PC-3 (cell line): ENCODE measurements around the gene TNS3. TPM values are rescaled to one million over a fixed set of nuclear protein-coding genes. Genes with fewer than 3 reads are reported as not detected.

ENCODE experiments used
- ATAC-seq: fragments of 200-7000 bp; cut with Tn5 transposase; 2 replicates; pipeline ENCODE4 v1.9.1; 2020; ENCODE audit warnings: mild to moderate bottlenecking, moderate library complexity
- BruUV-seq: library from RNA; stranded (reverse); fragments of 400-500 nt; replicated peaks from 2 replicates; lab custom pipeline; 2021; lab: Mats Ljungman, UMichigan
- CTCF ChIA-PET: fragments of 300-600 bp; sonication (Branson Sonifier 250); formaldehyde crosslinking; loops from one replicate; lab custom pipeline; 2022; ENCODE audit warnings: antibody characterized with exemption; lab: Charles Lee
- POLR2A ChIA-PET: fragments of 300-600 bp; sonication (Branson Sonifier 250); formaldehyde crosslinking; loops from one replicate; lab custom pipeline; 2022; ENCODE audit warnings: antibody characterized with exemption; ENCODE audit not compliant: unreplicated experiment; lab: Charles Lee
- DNase-seq: peaks from one replicate; pipeline ENCODE4 v3.0.0-alpha.2; 2015
- H2AFZ ChIP-seq: fragments of 300-600 bp; sonication (generic); 2 replicates; pipeline ENCODE4 v1.6.0; 2016; ENCODE audit warnings: antibody characterized with exemption, low read length
- H3F3A ChIP-seq: fragments of 300-600 bp; sonication (generic); one replicate; pipeline ENCODE4 v1.6.0; 2017; ENCODE audit warnings: antibody characterized with exemption, low read length, control low read depth, mild to moderate bottlenecking; ENCODE audit not compliant: unreplicated experiment
- H3K27ac ChIP-seq: fragments of 300-600 bp; sonication (generic); 2 replicates; pipeline ENCODE4 v1.5.1; 2016; ENCODE audit warnings: mild to moderate bottlenecking, low read length
- H3K27me3 ChIP-seq: fragments of 300-600 bp; sonication (generic); 2 replicates; pipeline ENCODE4 v1.6.1; 2016; ENCODE audit warnings: low read length, mixed read lengths
- H3K36me3 ChIP-seq: fragments of 300-600 bp; sonication (generic); 2 replicates; pipeline ENCODE4 v1.6.1; 2016; ENCODE audit warnings: low read depth, mixed run types, low read length, mixed read lengths
- H3K4me1 ChIP-seq: fragments of 300-600 bp; sonication (generic); 2 replicates; pipeline ENCODE4 v1.5.1; 2016; ENCODE audit warnings: low read length; ENCODE audit not compliant: insufficient read depth
- H3K4me2 ChIP-seq: fragments of 300-600 bp; sonication (generic); 2 replicates; pipeline ENCODE4 v1.6.0; 2016; ENCODE audit warnings: low read length
- H3K4me3 ChIP-seq: fragments of 300-600 bp; sonication (generic); 2 replicates; pipeline ENCODE4 v1.5.1; 2016; ENCODE audit warnings: mild to moderate bottlenecking, low read length, mixed read lengths
- H3K79me2 ChIP-seq: fragments of 300-600 bp; sonication (generic); 2 replicates; pipeline ENCODE4 v1.6.1; 2017; ENCODE audit warnings: low read length, mixed read lengths
- H3K9ac ChIP-seq: fragments of 300-600 bp; sonication (generic); 2 replicates; pipeline ENCODE4 v1.6.0; 2016; ENCODE audit warnings: mild to moderate bottlenecking, low read length
- H3K9me2 ChIP-seq: fragments of 300-600 bp; sonication (generic); replicated peaks from 2 replicates; pipeline ENCODE4 v1.6.1; 2016; ENCODE audit warnings: mixed run types, low read length, mixed read lengths
- H3K9me3 ChIP-seq: fragments of 300-600 bp; sonication (generic); 2 replicates; pipeline ENCODE4 v1.6.1; 2016; ENCODE audit warnings: low read length, mixed read lengths
- H4K20me1 ChIP-seq: fragments of 300-600 bp; sonication (generic); 2 replicates; pipeline ENCODE4 v1.6.1; 2016; ENCODE audit warnings: low read length, mixed read lengths
- EZH2 ChIP-seq: fragments of 300-600 bp; sonication (generic); IDR thresholded peaks from one replicate; pipeline ENCODE4 v1.6.1; 2017; ENCODE audit warnings: antibody characterized with exemption, mild to moderate bottlenecking, low read length; ENCODE audit not compliant: unreplicated experiment
- EZH2phosphoT487 ChIP-seq: fragments of 300-600 bp; sonication (generic); IDR thresholded peaks from 2 replicates; pipeline ENCODE4 v1.6.1; 2018; ENCODE audit warnings: mild to moderate bottlenecking, antibody characterized with exemption, low read length, borderline replicate concordance
- intact Hi-C: fragments of 100-400 bp; cut with micrococcal nuclease; formaldehyde crosslinking; loops from 2 replicates; pipeline ENCODE4 v1.9.0; 2023
- total RNA-seq: library from RNA; depleted of rRNA; stranded (reverse); fragments of >200 nt; gene quantifications from 2 replicates; pipeline ENCODE4 v1.2.3, GENCODE V29; 2014
- TF ChIP-seq, protein P1 (sequence below): fragments of 300-600 bp; sonication (generic); conservative IDR thresholded peaks from 2 replicates; pipeline ENCODE4 v1.5.1; 2017; ENCODE audit warnings: antibody characterized with exemption, low read depth, mild to moderate bottlenecking, low read length

The TNS3 gene
- total RNA-seq, 1 experiment from 2014 or later: 72.3 TPM

GRCh38 chr7:47540387-47541350 lies 41.2 kb downstream of the TNS3 start:
- Histone ChIP-seq H3K79me2 (peaks cover 92% of the 10 kb centered on the region), H3K27me3 (no peaks in the 10 kb centered on the region), H3K9ac (no peak overlapping the region), H3K4me3 (no peak overlapping the region), H3K4me1 (peaks cover 40% of the 10 kb centered on the region), H3K36me3 (no peaks in the 10 kb centered on the region), H3K27ac (0 out of 2 replicates have a peak overlapping the region, but pooled peaks have one; percentile 0), H3K9me2 (no peaks in the 10 kb centered on the region), H2AFZ (no peak overlapping the region), H3F3A (no peaks in the 10 kb centered on the region), H4K20me1 (no peaks in the 10 kb centered on the region), H3K9me3 (no peaks in the 10 kb centered on the region), H3K4me2 (no peak overlapping the region)
- BruUV-seq: no TSS peak
- DNase-seq (no peak), ATAC-seq (no peak)
- intact Hi-C loops: no loop called here
- TF ChIP-seq, protein P1, sequence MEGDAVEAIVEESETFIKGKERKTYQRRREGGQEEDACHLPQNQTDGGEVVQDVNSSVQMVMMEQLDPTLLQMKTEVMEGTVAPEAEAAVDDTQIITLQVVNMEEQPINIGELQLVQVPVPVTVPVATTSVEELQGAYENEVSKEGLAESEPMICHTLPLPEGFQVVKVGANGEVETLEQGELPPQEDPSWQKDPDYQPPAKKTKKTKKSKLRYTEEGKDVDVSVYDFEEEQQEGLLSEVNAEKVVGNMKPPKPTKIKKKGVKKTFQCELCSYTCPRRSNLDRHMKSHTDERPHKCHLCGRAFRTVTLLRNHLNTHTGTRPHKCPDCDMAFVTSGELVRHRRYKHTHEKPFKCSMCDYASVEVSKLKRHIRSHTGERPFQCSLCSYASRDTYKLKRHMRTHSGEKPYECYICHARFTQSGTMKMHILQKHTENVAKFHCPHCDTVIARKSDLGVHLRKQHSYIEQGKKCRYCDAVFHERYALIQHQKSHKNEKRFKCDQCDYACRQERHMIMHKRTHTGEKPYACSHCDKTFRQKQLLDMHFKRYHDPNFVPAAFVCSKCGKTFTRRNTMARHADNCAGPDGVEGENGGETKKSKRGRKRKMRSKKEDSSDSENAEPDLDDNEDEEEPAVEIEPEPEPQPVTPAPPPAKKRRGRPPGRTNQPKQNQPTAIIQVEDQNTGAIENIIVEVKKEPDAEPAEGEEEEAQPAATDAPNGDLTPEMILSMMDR: no peak
- TF ChIP-seq EZH2: no peak
- no peak for TF ChIP-seq EZH2phosphoT487
- ChIA-PET POLR2A (interaction anchor here (0.6 kb wide), 1 partner anchor 66 kb away, joined by 7 read pairs; no protein-coding TSS in a partner anchor), CTCF (no interaction called here)

GRCh38 chr7:47540053-47540386 lies 41.9 kb downstream of the TNS3 start:
- no peak overlapping the region for H3K4me2 ChIP-seq
- CTCF ChIA-PET: no interaction called here

More at GRCh38 chr7:47540053-47540386, 41.9 kb downstream of the TNS3 start:
- no peak overlapping the region for H3K9ac ChIP-seq
- peaks cover 47% of the 10 kb centered on the region for H3K4me1 ChIP-seq
- no peaks in the 10 kb centered on the region for H3K27me3 ChIP-seq
- no peaks in the 10 kb centered on the region for H3K36me3 ChIP-seq
- no peaks in the 10 kb centered on the region for H3K9me2 ChIP-seq
- H4K20me1 ChIP-seq: no peaks in the 10 kb centered on the region
- H3K4me3 ChIP-seq: no peak overlapping the region
- BruUV-seq: no TSS peak
- ATAC-seq (no peak), DNase-seq (no peak)
- peaks cover 94% of the 10 kb centered on the region for H3K79me2 ChIP-seq
- H2AFZ ChIP-seq: no peak overlapping the region
- H3K27ac ChIP-seq: 0 out of 2 replicates have a peak overlapping the region, but pooled peaks have one; percentile 0
- H3F3A ChIP-seq: peaks cover 5% of the 10 kb centered on the region
- POLR2A ChIA-PET: interaction anchor here (0.6 kb wide), 1 partner anchor 67 kb away, joined by 7 read pairs; no protein-coding TSS in a partner anchor
- intact Hi-C loops: no loop called here
- TF ChIP-seq, protein P1: no peak
- TF ChIP-seq EZH2phosphoT487 (no peak), EZH2 (no peak)
- H3K9me3 ChIP-seq: no peaks in the 10 kb centered on the region
